ENCODE data around the gene MS4A6A. TPM values are rescaled to one million over a fixed set of nuclear protein-coding genes. Genes with fewer than 3 reads are reported as not detected.
"Not testable (repeated sequence)": the region's sequence is repeated elsewhere in the genome, so short reads cannot be mapped to it uniquely, and the experiment has no call there.

The MS4A6A gene
- total and polyA plus RNA-seq, 2 experiments from 2014 or later: not detected

DNA sequence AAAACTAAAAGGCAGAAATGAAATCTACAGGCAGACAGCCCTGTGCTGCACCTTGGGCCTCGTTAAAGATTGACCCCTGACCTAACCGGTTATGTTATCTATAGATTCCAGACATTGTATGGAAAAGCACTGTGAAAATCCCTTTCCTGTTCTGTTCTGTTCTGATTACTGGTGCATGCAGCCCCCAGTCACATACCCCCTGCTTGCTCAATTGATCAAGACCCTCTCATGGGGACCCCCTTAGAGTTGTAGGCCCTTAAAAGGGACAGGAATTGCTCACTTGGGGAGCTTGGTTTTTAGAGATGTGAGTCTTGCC is 2.6 kb upstream of the MS4A6A start:
- H3K36me3 ChIP-seq (ENCODE audit: low read depth); H3K27me3 ChIP-seq (replicated peaks; ENCODE audit: insufficient read depth); H3K9me2 ChIP-seq (ENCODE audit: insufficient read depth); H3K9ac ChIP-seq; in situ Hi-C loops (cut with MboI); H3F3A ChIP-seq (ENCODE audit: insufficient read depth); H3K4me2 ChIP-seq (ENCODE audit: unreplicated experiment); H3K79me2 ChIP-seq (ENCODE audit: insufficient read depth); H3K4me3 ChIP-seq; H3K27ac ChIP-seq; H2AFZ ChIP-seq; DNase-seq; H4K20me1 ChIP-seq (ENCODE audit: insufficient read depth); H3K4me1 ChIP-seq (ENCODE audit: insufficient read depth); H3K9me3 ChIP-seq (ENCODE audit: low read depth): not testable (repeated sequence)
- WGBS, 2 experiments (ENCODE audit: low coverage in 1 of 2, low lambda C conversion rate in 2 of 2, missing lambda C conversion rate in 2 of 2): 3 to 11% methylated on average over 2 of the region's 2 CpGs

DNA sequence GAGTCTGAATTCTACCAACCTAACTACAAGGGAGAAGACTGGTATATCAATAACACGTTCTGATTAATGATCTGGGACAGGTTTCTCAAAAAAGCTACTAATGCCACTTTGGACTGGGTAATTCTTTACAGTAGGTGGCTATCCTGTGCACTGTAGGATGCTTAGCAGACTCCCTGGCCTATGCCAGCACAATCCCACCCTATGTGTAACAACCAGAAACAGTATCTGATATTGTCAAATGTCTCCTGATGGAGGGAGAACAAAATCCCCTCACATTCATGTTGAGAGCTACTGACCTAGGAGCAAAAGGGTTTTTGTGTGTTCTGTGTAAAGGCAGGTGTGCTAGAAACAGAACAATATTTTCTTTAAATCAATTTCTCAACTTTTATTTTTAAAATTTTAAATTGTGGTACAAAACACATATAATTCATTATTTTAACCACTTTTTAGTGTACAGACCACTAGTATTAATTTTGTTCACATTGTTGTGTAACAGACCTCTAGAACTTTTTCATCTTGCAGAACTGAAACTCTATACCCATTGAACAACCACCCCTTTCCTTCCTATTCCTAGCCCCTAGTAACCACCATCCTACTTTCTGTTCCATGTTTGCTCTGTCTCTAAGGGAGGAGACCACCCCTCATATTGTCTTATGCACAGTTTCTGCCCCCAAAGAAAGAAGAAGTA is 2.1 kb upstream of the MS4A6A start:
- TF ChIP-seq EZH2phosphoT487 (IDR thresholded peaks at IDR 0.05; ENCODE audit: insufficient read depth, low read depth) (no peak), EZH2 (IDR thresholded peaks at IDR 0.05; ENCODE audit: insufficient read depth, poor library complexity, severe bottlenecking) (no peak)
- H3K27ac ChIP-seq: no peak overlapping the region
- H3K9me3 ChIP-seq (ENCODE audit: low read depth): no peaks in the 10 kb centered on the region
- no peaks in the 10 kb centered on the region; the same call in 1 of the 2 replicates for H3K27me3 ChIP-seq (replicated peaks; ENCODE audit: insufficient read depth)
- no peaks in the 10 kb centered on the region for H3K9me2 ChIP-seq (ENCODE audit: insufficient read depth)
- H4K20me1 ChIP-seq (ENCODE audit: insufficient read depth): no peaks in the 10 kb centered on the region
- no peaks in the 10 kb centered on the region for H3K36me3 ChIP-seq (ENCODE audit: low read depth)
- H2AFZ ChIP-seq: no peak overlapping the region
- H3F3A ChIP-seq (ENCODE audit: insufficient read depth): no peaks in the 10 kb centered on the region
- WGBS, 2 experiments (ENCODE audit: low coverage in 1 of 2, low lambda C conversion rate in 2 of 2, missing lambda C conversion rate in 2 of 2): 0% methylated on average over 1 of the region's 1 CpG
- no peaks in the 10 kb centered on the region for H3K4me1 ChIP-seq (ENCODE audit: insufficient read depth)
- in situ Hi-C loops (cut with MboI): no loop called here
- no peak overlapping the region for H3K4me3 ChIP-seq
- no peak overlapping the region for H3K9ac ChIP-seq
- no peaks in the 10 kb centered on the region for H3K79me2 ChIP-seq (ENCODE audit: insufficient read depth)
- H3K4me2 ChIP-seq (ENCODE audit: unreplicated experiment): no peak overlapping the region
- DNase-seq: no peak

DNA sequence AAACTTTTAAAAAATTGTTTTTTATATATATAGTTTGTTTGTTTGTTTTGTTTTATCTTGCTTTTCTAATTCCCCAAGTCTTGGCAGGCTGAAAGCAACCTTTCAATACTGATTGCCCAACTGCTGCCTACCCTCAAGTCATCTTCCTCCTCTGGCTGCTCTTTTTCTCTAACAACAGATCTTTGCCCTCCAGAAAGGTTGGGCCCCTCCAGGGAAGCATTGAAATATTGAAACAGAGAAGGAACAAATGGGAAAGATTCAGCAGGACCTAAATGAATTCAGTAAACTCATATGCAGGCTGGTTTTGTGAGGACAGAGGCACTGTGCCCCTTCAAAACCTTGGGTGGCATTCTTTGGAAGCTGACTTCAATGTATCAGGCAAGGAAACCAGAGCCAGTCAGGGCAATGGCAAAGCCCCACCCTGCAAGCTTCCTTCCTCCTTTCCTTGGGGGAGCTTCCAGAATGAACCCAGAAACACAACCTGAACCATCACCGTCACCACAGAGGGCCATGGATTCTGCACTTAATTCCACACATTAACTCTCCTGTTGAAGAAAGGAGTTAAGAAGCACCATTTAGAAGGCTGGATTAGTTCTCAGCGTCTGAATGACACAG is 815 bp upstream of the MS4A6A start:
- Histone ChIP-seq H3K4me1 (ENCODE audit: insufficient read depth) (no peaks in the 10 kb centered on the region), H3K36me3 (ENCODE audit: low read depth) (no peaks in the 10 kb centered on the region), H3K9me2 (ENCODE audit: insufficient read depth) (no peaks in the 10 kb centered on the region), H3K79me2 (ENCODE audit: insufficient read depth) (no peaks in the 10 kb centered on the region), H3K9ac (no peak overlapping the region), H3K27me3 (replicated peaks; ENCODE audit: insufficient read depth) (no peaks in the 10 kb centered on the region; the same call in 1 of the 2 replicates), H3K9me3 (ENCODE audit: low read depth) (no peaks in the 10 kb centered on the region), H3K4me2 (ENCODE audit: unreplicated experiment) (no peak overlapping the region), H3K27ac (no peak overlapping the region), H2AFZ (no peak overlapping the region), H4K20me1 (ENCODE audit: insufficient read depth) (no peaks in the 10 kb centered on the region), H3F3A (ENCODE audit: insufficient read depth) (no peaks in the 10 kb centered on the region), H3K4me3 (no peak overlapping the region)
- WGBS, 2 experiments (ENCODE audit: low coverage in 1 of 2, low lambda C conversion rate in 2 of 2, missing lambda C conversion rate in 2 of 2): 15 to 17% methylated on average over 2 of the region's 2 CpGs
- TF ChIP-seq EZH2phosphoT487 (IDR thresholded peaks at IDR 0.05; ENCODE audit: insufficient read depth, low read depth) (no peak), EZH2 (IDR thresholded peaks at IDR 0.05; ENCODE audit: insufficient read depth, poor library complexity, severe bottlenecking) (no peak)
- DNase-seq: no peak
- in situ Hi-C loops (cut with MboI): no loop called here

DNA sequence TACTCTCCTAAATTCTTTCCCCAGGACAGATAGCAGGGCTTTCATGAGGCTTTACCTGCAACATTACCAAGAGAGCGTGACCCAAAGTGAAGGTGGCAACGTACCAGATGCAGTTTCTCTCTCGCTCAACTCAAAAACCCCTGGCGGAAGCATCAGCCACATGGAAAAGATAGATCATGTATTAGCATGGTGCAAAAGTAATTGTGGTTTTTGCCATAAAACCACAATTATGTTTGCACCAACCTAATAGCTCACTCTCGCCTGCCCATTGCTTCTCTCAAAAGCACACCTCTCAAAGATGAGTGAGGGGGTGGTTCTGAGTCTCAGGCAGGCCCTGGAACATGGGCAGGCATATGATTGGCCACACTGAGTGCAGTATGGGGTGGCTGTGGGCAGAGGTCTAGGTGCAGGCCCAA is 7.0 kb downstream of the MS4A6A start:
- H3K36me3 ChIP-seq (ENCODE audit: low read depth): no peaks in the 10 kb centered on the region
- no peaks in the 10 kb centered on the region for H3F3A ChIP-seq (ENCODE audit: insufficient read depth)
- H3K4me2 ChIP-seq (ENCODE audit: unreplicated experiment): no peak overlapping the region
- H3K9me3 ChIP-seq (ENCODE audit: low read depth): no peaks in the 10 kb centered on the region
- H2AFZ ChIP-seq: no peak overlapping the region
- no peaks in the 10 kb centered on the region for H3K4me1 ChIP-seq (ENCODE audit: insufficient read depth)
- H3K27ac ChIP-seq: no peak overlapping the region
- WGBS, 2 experiments (ENCODE audit: low coverage in 1 of 2, low lambda C conversion rate in 2 of 2, missing lambda C conversion rate in 2 of 2): 27 to 32% methylated on average over 5 of the region's 5 CpGs
- no peaks in the 10 kb centered on the region for H3K79me2 ChIP-seq (ENCODE audit: insufficient read depth)
- DNase-seq: no peak
- no peak overlapping the region for H3K9ac ChIP-seq
- no peaks in the 10 kb centered on the region for H4K20me1 ChIP-seq (ENCODE audit: insufficient read depth)
- no peak overlapping the region for H3K4me3 ChIP-seq
- no peaks in the 10 kb centered on the region for H3K27me3 ChIP-seq (replicated peaks; ENCODE audit: insufficient read depth)
- in situ Hi-C loops (cut with MboI): no loop called here
- TF ChIP-seq EZH2 (IDR thresholded peaks at IDR 0.05; ENCODE audit: insufficient read depth, poor library complexity, severe bottlenecking) (no peak), EZH2phosphoT487 (IDR thresholded peaks at IDR 0.05; ENCODE audit: insufficient read depth, low read depth) (no peak)
- no peaks in the 10 kb centered on the region for H3K9me2 ChIP-seq (ENCODE audit: insufficient read depth)

DNA sequence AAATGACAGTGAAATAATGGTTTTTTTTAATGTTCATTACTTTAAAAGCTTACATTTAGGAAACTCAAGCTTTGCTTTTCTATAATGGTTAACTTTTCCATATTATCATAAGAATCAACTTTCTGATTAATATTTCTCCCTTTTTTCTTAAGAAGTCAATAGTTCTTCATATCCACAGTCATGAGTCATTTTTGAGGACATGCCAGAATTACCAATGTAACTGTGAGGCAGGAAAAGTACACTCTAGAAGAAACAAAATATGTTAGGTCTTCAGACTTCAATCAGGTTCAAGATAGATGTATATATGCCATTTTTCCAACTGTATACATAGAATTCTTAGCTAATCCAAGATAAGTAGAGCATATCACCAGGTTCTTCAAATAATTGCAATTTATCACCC is 10.9 kb downstream of the MS4A6A start:
- Histone ChIP-seq H3K36me3 (ENCODE audit: low read depth) (no peaks in the 10 kb centered on the region), H2AFZ (no peak overlapping the region), H3K79me2 (ENCODE audit: insufficient read depth) (no peaks in the 10 kb centered on the region), H3K9me2 (ENCODE audit: insufficient read depth) (no peaks in the 10 kb centered on the region), H3K27me3 (replicated peaks; ENCODE audit: insufficient read depth) (no peaks in the 10 kb centered on the region), H3K4me2 (ENCODE audit: unreplicated experiment) (no peak overlapping the region), H3K4me1 (ENCODE audit: insufficient read depth) (no peaks in the 10 kb centered on the region), H3F3A (ENCODE audit: insufficient read depth) (no peaks in the 10 kb centered on the region), H4K20me1 (ENCODE audit: insufficient read depth) (no peaks in the 10 kb centered on the region), H3K9me3 (ENCODE audit: low read depth) (no peaks in the 10 kb centered on the region), H3K9ac (no peak overlapping the region), H3K4me3 (no peak overlapping the region), H3K27ac (no peak overlapping the region)
- no peak for TF ChIP-seq EZH2 (IDR thresholded peaks at IDR 0.05; ENCODE audit: insufficient read depth, poor library complexity, severe bottlenecking)
- no peak for DNase-seq
- in situ Hi-C loops (cut with MboI): no loop called here

All from GM23248 (cell line).